GM21737 (cell line): Measurements from ENCODE around the gene CTSA.
"Not testable (repeated sequence)": the region's sequence is repeated elsewhere in the genome, so short reads cannot be mapped to it uniquely, and the experiment has no call there.

Source experiments
- ATAC-seq: cut with Tn5 transposase; IDR thresholded peaks from one replicate; pipeline ENCODE4 v1.9.1; 2021; ENCODE audit warnings: mild to moderate bottlenecking, moderate library complexity; ENCODE audit not compliant: unreplicated experiment

CTSA gene

GRCh38 chr20:45911486-45912343 lies 20.6 kb downstream of the CTSA start, which contains the start of gene PLTP:
TSS of gene PLTP (minus strand) at chr20:45912155. CDS start at chr20:45911452, 703 bp downstream.
- no peak for ATAC-seq

DNA sequence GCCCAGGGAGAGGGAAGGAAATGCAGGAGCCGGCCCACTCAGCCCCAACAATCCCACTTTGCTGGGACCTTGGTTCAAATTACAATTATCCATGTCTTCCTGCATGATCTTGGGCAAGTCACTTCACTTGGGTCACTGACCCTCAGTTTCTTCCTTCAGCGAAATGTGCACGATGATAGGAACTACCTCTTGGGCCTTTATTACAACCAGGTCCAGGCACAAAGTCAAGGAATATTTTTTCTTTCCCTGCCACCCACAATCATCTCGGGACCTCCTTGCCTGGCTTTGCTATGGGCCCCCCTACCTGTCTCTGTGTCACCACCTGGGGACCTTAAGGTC lies 21.2 kb downstream of the CTSA start:
- no peak for ATAC-seq

GRCh38 chr20:45913116-45913515 lies 22.0 kb downstream of the CTSA start:
- ATAC-seq = no peak

GRCh38 chr20:45917790-45918141 lies 26.6 kb downstream of the CTSA start:
- ATAC-seq = no peak

GRCh38 chr20:45918182-45918737 lies 27.1 kb downstream of the CTSA start:
- no peak for ATAC-seq

- ATAC-seq = no peak
Measured at GRCh38 chr20:45918779-45919537, 27.8 kb downstream of the CTSA start.

GRCh38 chr20:45919542-45920399 lies 28.6 kb downstream of the CTSA start:
- ATAC-seq = no peak

- ATAC-seq = no peak
Measured at GRCh38 chr20:45920462-45921336, 29.6 kb downstream of the CTSA start.

DNA sequence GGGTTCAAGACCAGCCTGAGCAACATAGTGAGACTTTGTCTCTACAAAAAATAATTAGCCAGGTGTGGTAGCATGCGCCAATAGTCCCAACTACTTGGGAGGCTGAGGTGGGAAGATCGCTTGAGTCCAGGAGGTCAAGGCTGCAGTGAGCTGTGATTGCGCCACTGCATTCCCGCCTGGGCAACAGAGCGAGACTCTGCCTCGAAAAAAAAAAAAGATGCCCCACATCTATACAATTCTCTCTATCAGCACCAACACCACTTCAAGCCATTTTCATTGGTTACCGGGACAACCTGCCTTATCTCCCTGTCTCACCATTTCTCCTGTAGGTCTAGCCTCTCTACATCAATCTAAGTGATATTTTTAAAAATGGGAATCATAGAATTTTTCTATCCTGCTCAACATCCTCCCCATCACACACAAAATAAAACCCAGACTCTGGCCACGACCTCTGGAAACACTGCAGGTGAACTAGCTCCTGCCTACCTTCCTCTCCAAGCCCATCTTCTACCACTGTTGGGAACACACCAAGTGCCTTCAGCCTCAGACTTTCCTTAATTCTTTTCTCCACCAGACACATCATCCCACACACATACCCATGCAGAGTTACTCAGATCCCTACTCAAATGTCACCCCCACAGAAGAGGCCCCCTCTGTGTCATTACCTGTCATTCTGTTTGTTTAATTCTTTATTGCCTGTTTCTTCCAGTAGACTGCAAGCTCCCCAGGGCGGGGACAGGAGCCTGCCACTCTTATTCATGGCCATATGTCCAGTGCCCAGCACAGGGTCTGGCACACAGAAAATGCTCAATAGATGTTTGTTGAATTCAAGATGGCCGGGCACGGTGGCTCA lies 30.4 kb downstream of the CTSA start:
- no peak for ATAC-seq

GRCh38 chr20:45924391-45925261 lies 33.5 kb downstream of the CTSA start:
- no peak for ATAC-seq

DNA sequence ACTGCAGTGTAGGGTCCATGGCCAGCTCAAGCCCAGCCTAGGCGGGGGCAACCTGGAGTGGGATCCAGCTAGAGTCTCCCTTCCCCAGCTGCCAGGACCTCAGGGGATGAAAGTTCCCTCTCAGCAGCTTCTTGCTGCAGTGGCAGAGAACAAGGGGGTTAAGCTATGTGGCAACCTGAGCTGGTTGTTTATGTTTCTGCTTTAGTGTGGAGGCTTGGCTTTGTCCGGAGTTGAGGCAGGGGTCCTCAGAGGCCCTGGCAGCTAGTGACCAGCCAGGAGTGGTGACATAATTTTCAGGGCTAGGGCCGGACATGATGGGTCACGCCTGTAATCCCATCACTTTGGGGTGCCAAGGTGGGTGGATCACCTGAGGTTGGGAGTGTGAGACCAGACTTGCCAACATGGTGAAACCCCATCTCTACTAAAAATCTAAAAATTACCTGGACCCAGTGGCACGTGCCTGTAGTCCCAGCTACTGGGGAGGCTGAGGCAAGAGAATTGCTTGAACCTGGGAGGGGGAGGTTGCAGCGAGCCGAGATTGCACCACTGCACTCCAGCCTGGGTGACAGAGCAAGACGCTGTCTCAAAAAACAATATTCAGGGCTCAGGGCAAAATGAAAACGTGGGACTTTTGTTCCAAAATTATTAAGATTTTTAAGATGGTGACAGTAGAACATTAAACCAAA lies 34.8 kb downstream of the CTSA start:
- ATAC-seq = no peak

GRCh38 chr20:45926731-45927070 lies 35.6 kb downstream of the CTSA start:
- ATAC-seq = no peak

DNA sequence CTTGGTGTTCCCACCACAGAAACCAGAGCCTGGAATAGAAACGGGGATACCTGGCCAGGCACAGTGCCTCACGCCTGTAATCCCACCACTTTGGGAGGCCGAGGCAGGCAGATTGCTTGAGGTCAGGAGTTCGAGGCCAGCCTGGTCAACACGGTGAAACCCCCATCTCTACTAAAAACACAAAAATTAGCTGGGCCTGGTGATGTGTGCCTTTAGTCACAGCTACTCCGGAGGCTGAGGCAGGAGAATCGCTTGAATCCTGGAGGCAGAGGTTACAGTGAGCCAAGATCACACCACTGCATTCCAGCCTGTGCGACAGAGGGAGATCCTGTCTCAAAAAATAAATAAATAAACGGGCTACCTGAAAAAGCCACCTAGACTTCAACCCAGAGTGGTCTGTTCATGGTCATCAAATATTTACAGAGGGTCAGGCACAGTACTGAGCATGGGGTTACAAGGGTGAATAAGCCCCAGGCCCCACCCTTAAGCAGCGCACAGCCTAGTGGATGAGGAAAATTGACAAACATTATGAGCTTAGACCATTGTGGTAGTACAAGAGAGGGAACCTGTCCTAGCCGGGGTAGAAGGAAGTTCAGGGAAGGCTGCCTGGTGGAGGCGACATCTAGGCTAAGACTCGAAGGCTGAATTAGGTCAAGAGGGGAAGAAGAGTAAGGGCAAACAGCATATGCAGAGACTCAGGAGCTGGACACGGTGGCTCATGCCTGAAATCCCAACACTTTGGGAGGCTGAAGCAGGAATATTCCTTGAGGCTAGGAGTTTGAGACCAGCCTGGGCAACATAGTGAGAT lies 36.1 kb downstream of the CTSA start:
- no peak for ATAC-seq

DNA sequence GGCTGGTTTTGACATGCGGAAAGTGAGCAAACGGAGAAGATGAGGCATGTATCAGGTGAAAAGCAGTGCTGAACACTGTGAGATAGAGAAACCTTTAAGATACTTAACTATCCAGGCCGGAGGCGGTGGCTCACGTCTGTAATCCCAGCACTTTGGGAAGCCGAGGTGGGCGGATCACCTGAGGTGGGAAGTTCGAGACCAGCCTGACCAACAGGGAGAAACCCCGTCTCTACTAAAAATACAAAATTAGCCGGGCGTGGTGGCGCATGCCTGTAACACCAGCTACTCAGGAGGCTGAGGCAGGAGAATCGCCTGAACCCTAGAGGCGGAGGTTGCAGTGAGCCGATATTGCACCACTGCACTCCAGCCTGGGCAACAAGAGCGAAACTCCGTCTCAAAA lies 40.5 kb downstream of the CTSA start:
- not testable (repeated sequence) for ATAC-seq

- ATAC-seq = no peak
Measured at GRCh38 chr20:45933266-45934045, 42.3 kb downstream of the CTSA start.

DNA sequence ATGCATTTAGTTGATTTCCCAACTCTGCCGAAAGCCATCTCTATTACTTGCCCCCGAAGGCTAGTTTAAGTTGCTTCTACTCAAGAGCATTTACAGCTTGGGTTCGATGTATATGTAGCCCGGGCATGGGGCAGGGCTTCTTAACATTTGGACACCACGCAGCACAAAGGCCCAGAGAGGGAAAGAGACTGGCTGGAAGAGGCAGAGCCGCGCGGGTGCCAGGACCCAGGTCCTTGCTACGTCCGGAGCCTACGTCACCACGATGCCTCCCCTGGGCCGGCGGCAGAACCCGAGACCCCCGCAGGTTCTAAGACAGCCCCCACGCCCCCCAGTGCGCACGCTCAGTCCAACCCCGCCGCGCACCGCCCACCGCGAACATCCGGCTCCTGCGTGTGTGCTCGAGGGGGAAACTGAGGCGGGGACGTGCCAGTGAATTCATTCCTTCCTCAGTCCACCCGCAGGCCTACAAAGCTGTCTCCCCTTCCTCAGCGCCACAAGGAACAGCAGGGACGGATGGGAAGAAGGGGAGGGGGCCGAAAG lies 43.0 kb downstream of the CTSA start:
- peak; percentile 8 for ATAC-seq
